ENCODE measurements around the gene MORC2.

MORC2 gene

DNA sequence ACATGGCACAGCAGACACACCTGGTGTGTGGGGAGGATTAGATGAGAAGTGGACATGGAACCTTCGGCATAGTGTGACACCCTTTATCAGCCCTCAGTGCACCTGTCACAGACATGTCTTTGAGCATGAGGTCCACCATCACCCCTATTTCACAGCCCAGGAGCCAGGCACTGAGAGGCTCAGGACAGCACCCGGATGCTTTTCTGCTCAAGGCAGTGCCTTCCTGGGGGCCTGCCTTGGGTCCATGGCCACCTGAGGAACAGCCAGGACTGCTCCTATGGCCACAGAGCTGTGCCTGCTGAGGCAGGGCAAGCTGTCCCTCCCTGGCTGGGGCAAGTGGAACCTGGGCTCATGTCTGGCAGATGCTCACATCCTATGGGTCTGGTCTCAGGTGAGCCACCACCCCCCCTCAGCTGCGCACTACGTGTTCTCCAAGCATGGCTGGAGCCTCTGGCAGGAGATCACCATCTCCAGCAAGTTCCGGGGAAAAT lies 75.8 kb downstream of the MORC2 start:
- H3K36me3 ChIP-seq (ENCODE audit: insufficient read depth, low read length) = no peaks in the 10 kb centered on the region
- TF ChIP-seq, protein P1, sequence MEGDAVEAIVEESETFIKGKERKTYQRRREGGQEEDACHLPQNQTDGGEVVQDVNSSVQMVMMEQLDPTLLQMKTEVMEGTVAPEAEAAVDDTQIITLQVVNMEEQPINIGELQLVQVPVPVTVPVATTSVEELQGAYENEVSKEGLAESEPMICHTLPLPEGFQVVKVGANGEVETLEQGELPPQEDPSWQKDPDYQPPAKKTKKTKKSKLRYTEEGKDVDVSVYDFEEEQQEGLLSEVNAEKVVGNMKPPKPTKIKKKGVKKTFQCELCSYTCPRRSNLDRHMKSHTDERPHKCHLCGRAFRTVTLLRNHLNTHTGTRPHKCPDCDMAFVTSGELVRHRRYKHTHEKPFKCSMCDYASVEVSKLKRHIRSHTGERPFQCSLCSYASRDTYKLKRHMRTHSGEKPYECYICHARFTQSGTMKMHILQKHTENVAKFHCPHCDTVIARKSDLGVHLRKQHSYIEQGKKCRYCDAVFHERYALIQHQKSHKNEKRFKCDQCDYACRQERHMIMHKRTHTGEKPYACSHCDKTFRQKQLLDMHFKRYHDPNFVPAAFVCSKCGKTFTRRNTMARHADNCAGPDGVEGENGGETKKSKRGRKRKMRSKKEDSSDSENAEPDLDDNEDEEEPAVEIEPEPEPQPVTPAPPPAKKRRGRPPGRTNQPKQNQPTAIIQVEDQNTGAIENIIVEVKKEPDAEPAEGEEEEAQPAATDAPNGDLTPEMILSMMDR (IDR thresholded peaks at IDR 0.05; ENCODE audit: low read length) = no peak
- TF ChIP-seq EZH2 (IDR thresholded peaks at IDR 0.05; ENCODE audit: borderline replicate concordance, low read length) = no peak

DNA sequence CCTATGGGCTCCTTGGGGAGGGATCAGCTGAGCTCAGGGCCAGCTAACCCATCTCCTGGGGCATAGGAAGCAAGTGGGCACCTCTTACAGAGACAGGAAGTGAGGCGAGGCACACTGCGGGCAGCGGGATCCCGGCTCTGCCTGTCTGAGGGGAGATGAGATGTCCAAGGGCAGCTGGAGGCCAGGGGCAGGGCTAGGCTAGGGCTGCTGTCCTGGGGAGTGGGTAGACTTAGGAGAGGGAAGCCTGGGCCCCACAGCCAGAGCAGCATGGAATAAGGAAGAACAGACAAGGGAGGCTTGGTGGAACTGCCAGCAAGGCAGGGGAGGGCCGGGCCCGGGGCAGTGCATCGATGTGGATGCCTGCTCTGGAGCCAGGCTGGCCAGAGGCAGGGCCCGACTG lies 76.3 kb downstream of the MORC2 start:
- Histone ChIP-seq H3K79me2 (ENCODE audit: insufficient read depth, low read length) (no peaks in the 10 kb centered on the region), H3K9me2 (ENCODE audit: low read depth, low read length) (no peaks in the 10 kb centered on the region), H3K27ac (ENCODE audit: low read depth, low read length, poor library complexity, severe bottlenecking) (no peak overlapping the region), H3K36me3 (ENCODE audit: insufficient read depth, low read length) (no peaks in the 10 kb centered on the region), H3K4me1 (ENCODE audit: insufficient read depth, low read length, severe bottlenecking) (no peaks in the 10 kb centered on the region), H3K4me3 (ENCODE audit: low read depth, low read length, poor library complexity, severe bottlenecking) (no peak overlapping the region), H4K20me1 (ENCODE audit: insufficient read depth, low read length) (no peaks in the 10 kb centered on the region), H3K9me3 (ENCODE audit: low read length) (no peaks in the 10 kb centered on the region), H3F3A (ENCODE audit: insufficient read depth, low read length) (no peaks in the 10 kb centered on the region), H3K4me2 (ENCODE audit: low read length) (no peak overlapping the region), H2AFZ (ENCODE audit: low read length) (no peak overlapping the region), H3K9ac (ENCODE audit: low read length) (no peak overlapping the region), H3K27me3 (ENCODE audit: insufficient read depth, low read length) (no peaks in the 10 kb centered on the region)
- no peak for TF ChIP-seq EZH2 (IDR thresholded peaks at IDR 0.05; ENCODE audit: borderline replicate concordance, low read length)
- TF ChIP-seq, protein P1 (IDR thresholded peaks at IDR 0.05; ENCODE audit: low read length) = no peak

More for the DNA sequence above, 75.8 kb downstream of the MORC2 start:
- H3K9me2 ChIP-seq (ENCODE audit: low read depth, low read length) = no peaks in the 10 kb centered on the region
- H3K27ac ChIP-seq (ENCODE audit: low read depth, low read length, poor library complexity, severe bottlenecking) = no peak overlapping the region
- H3K27me3 ChIP-seq (ENCODE audit: insufficient read depth, low read length) = no peaks in the 10 kb centered on the region
- no peaks in the 10 kb centered on the region for H3K4me1 ChIP-seq (ENCODE audit: insufficient read depth, low read length, severe bottlenecking)
- no peak overlapping the region for H2AFZ ChIP-seq (ENCODE audit: low read length)
- no peaks in the 10 kb centered on the region for H3K79me2 ChIP-seq (ENCODE audit: insufficient read depth, low read length)
- no peaks in the 10 kb centered on the region for H3F3A ChIP-seq (ENCODE audit: insufficient read depth, low read length)
- H3K9me3 ChIP-seq (ENCODE audit: low read length) = no peaks in the 10 kb centered on the region
- H4K20me1 ChIP-seq (ENCODE audit: insufficient read depth, low read length) = no peaks in the 10 kb centered on the region
- no peak overlapping the region for H3K4me3 ChIP-seq (ENCODE audit: low read depth, low read length, poor library complexity, severe bottlenecking)
- H3K4me2 ChIP-seq (ENCODE audit: low read length) = no peak overlapping the region
- no peak overlapping the region for H3K9ac ChIP-seq (ENCODE audit: low read length)

DNA sequence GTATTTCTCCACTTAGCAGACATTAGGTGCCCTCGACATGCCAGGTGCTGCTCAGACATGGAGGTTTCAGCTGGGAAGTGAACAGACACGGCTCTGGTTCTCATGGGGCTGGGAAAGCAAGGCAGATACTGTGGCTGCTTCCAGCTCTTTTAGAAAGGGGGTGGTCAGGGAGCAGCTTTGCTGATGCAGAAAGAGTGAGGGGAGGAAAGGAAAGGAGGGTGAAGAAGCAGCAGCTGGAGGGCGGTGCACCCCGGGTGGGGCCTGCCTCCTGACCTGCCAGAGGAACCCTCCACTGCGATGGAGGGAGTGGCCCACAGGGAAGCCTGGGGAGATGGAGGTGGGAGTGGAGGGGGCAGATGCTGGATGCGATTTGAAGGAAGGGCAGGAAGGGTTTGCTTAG lies 76.8 kb downstream of the MORC2 start:
- Histone ChIP-seq H3F3A (ENCODE audit: insufficient read depth, low read length) (no peaks in the 10 kb centered on the region), H3K79me2 (ENCODE audit: insufficient read depth, low read length) (no peaks in the 10 kb centered on the region), H4K20me1 (ENCODE audit: insufficient read depth, low read length) (no peaks in the 10 kb centered on the region), H3K27me3 (ENCODE audit: insufficient read depth, low read length) (no peaks in the 10 kb centered on the region), H3K36me3 (ENCODE audit: insufficient read depth, low read length) (no peaks in the 10 kb centered on the region), H2AFZ (ENCODE audit: low read length) (no peak overlapping the region), H3K9me2 (ENCODE audit: low read depth, low read length) (no peaks in the 10 kb centered on the region), H3K4me1 (ENCODE audit: insufficient read depth, low read length, severe bottlenecking) (no peaks in the 10 kb centered on the region), H3K9me3 (ENCODE audit: low read length) (no peaks in the 10 kb centered on the region), H3K4me3 (ENCODE audit: low read depth, low read length, poor library complexity, severe bottlenecking) (no peak overlapping the region), H3K27ac (ENCODE audit: low read depth, low read length, poor library complexity, severe bottlenecking) (no peak overlapping the region), H3K4me2 (ENCODE audit: low read length) (no peak overlapping the region), H3K9ac (ENCODE audit: low read length) (no peak overlapping the region)
- TF ChIP-seq, protein P1 (IDR thresholded peaks at IDR 0.05; ENCODE audit: low read length) = no peak
- no peak for TF ChIP-seq EZH2 (IDR thresholded peaks at IDR 0.05; ENCODE audit: borderline replicate concordance, low read length)

Measured in OCI-LY1 (cell line).